H54 (cell line): Measurements from ENCODE around the gene POGK.

Experiments
- DNase-seq: peaks from one replicate; pipeline ENCODE4 v3.0.0; 2011; ENCODE audit warnings: low spot score, mixed read lengths; ENCODE audit not compliant: insufficient read length
- FAIRE-seq: peaks from 3 replicates; lab custom pipeline; 2011; peaks lifted over from hg19 to GRCh38; lab: Jason Lieb, UNC
- POLR2A ChIP-seq: IDR thresholded peaks from 2 replicates; pipeline ENCODE4 v1.6.1; 2011; ENCODE audit warnings: low read depth, mild to moderate bottlenecking, low read length

The POGK gene

DNA sequence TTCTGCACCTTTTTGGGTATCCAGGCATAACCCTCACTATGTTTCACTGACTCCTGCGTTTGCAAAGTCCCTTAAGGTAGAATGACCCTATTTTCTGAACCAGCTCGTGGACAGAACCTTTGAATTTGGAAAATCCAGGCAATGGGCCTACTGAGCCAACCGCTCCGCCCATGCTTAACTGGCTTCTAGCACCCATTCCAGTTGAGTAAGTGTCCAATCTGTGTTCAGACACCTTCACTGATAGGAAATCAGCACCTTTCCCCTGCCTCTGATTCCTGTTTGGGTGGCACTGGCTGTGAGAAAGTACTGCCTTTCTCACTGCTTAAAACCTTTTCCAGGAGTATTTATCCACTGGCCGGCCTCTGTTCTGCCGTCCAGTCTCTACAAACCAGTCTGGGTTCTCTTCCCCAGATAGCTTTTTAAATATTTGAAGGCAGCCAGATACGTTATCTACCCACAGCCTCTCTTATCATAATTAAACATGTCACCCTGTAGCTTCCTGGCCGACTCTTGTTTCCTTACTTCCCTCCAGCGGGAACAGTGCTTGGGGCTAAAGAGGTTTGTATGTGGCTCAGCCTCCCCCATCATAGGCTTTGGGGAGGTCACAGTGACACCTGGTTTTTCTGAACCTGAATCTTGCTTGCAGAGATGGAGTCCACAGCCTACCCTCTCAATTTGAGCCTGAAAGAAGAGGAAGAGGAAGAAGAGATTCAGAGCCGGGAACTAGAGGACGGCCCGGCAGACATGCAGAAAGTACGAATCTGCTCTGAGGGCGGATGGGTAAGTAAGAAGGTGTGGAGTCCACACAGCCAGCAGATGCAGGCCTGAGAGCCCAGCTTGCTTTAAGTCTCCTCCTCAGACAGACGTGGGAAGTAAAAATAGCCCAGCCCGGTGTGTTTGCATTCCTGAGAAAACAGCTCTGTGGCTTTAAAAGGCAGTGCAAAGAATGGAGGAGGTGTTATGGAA is 1.3 kb downstream of the POGK start:
- FAIRE-seq (no peak), DNase-seq (no peak)
- no peak for TF ChIP-seq POLR2A

DNA sequence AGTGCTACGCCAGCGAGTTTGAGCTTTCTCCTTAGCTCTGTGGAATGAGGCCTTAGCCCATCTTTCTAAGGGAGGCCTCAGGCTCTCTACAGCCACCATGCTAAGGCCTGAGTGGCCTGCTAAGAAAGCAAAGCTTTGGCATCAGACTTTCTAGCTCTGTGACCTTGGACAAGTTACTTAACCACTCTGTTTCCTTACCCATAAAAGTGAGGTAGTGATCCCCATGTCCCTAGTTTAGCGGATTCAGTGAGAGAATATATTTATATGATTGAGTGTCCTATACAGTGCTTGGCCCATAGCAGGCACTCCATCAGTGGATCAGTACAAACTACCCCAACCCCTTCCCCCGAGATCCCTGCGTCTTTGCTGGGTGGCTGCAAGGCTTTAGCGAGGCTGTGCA is 4.0 kb downstream of the POGK start:
- TF ChIP-seq POLR2A = no peak
- no peak for DNase-seq
- no peak for FAIRE-seq

DNA sequence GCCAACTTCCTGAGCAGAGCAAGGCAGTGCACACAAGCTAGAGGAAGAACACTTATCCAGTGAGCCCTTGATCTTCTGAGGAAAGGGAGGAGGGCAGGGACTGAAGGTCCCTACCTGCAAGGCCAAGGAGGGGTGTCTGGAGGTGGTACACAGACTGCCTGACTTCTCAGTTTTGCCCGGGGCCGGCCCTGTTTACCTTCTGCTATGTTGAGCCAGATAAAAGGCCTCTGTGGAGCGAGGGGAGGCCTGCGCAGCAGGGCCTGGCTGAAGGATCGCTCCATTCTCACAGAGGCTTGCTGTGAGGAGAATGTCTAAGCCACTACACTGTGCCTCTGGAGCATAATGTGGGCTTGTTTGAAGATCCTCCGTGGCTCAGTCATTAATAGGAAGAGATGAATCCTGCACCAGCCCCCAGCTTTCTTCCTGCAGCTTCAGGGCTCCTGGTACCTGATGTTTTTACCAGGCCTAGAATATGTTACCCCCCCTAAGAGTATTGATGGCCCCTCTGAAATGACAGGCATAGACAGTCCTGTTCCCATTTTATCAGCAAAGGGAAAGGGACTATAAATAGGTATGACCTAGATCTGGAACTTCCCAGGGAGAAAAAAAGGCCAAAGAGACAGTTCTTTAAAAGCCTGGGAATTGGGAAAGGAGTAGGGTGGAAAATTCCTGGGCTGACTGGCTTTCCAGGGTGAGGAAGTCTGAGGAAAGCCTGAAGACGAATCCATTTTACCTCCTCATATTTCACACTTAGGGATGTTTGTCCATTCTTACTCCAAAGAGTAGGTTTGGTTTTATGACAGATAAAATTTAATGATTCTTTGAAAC is 4.7 kb downstream of the POGK start:
- FAIRE-seq (no peak), DNase-seq (no peak)
- TF ChIP-seq POLR2A = no peak

DNA sequence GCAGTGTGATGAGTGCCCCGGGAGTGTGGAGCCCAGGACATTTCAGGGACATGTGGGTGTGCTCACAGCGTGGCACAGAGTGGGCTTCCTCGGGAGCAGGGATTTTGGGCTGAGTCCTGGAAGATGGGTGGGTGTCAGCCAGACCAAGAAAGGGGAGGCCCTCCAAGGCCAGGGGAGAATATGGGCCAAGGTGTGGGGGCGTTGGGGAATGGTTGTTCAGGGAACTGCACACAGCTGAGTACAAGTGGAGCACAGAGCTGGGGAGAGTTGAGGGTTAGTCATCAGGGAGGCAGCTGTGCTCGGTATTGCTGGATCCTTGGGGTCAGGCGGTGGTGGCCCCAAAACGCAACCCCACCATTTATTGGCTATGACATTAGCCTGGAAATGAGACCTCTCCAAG is 5.5 kb downstream of the POGK start:
- DNase-seq = no peak
- FAIRE-seq = no peak
- no peak for TF ChIP-seq POLR2A

DNA sequence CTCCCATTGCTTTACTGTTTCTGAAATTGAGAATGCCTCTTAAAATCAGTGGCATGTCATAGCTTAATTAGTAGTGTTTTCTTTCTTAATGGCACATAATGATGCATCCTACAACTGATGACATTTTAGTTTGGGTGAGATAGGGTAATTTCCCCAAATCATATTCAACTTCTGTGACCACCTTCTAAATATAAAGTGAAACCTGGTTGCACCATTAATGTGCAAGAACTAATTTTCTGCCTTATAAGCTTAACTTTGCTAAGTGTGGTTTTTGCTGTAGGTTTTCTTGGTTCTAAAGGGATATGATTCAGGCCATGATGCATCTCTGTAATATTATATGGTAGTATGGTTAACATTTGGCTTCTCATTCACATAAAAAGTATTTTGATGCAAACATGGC is 8.9 kb downstream of the POGK start:
- no peak for TF ChIP-seq POLR2A

DNA sequence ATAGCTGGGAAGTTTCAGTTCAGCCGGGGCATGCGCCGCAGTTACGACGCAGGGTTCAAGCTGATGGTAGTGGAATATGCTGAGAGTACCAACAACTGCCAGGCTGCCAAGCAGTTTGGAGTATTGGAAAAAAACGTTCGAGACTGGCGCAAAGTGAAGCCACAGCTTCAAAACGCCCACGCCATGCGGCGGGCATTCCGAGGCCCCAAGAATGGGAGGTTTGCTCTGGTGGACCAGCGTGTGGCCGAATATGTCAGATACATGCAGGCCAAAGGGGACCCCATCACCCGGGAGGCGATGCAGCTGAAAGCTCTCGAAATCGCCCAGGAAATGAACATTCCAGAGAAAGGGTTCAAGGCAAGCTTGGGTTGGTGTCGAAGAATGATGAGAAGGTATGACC is 9.9 kb downstream of the POGK start:
- TF ChIP-seq POLR2A = no peak
- FAIRE-seq (no peak), DNase-seq (no peak)

More for the DNA sequence above, 8.9 kb downstream of the POGK start:
- FAIRE-seq (no peak), DNase-seq (no peak)

DNA sequence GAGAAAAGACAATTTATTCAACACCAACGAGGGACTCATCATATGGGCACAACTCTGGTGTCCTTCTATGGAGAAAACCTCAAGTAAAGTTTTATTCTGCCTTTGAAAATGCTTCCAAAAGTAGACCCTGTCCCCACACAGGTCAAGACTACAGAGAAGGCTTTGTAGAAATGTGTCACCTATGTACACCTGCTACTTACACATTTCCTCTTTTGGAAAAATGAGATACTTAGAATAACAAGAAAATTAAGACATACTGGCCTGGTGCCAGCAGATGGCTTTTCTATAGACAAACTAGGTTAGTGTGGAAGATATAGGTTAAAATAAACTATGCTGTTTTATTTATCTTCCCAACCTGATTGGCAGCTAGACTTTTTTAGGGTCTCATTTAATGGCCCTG is 13.6 kb downstream of the POGK start:
- FAIRE-seq = no peak
- DNase-seq = no peak
- TF ChIP-seq POLR2A = no peak

DNA sequence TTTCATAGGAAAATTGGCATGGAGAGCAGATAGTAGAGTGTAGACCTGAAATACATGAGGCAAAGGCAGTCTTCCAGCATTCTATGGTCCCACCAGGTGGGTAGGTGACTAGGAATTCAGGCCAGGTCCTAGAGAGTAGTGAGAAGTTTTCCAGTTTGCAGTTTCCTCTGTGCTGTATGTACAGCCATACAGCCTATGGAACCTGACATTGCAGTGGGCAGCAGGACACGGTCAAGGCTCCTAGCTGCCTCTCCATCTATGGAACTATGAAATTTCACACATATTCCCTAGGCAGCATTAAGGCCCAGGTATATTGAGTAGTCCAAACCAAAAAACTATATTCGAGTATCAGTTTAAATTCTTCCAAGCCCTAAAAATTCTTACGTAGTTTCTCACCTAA is 16.3 kb downstream of the POGK start:
- FAIRE-seq (no peak), DNase-seq (no peak)
- no peak for TF ChIP-seq POLR2A

DNA sequence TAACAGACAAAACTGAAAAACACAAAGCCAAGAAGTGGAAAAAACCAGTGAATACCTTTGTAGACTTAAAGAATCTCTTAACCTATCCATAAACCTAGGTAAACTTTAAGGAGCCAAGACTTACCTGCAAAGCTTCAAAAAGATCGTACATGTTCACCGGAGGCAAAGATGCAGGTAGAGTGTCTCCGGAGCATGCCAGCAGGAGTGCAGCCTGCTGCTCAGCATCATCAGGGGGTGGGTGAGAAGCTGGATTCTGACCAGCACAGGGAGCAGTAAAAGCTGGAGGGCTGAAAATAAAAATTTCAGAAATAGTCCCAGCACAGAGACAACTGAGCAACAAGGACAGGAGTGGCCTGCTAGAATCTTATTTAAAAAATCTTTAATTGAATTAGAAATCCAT is 18.7 kb downstream of the POGK start:
- TF ChIP-seq POLR2A = no peak
- FAIRE-seq (no peak), DNase-seq (no peak)

DNA sequence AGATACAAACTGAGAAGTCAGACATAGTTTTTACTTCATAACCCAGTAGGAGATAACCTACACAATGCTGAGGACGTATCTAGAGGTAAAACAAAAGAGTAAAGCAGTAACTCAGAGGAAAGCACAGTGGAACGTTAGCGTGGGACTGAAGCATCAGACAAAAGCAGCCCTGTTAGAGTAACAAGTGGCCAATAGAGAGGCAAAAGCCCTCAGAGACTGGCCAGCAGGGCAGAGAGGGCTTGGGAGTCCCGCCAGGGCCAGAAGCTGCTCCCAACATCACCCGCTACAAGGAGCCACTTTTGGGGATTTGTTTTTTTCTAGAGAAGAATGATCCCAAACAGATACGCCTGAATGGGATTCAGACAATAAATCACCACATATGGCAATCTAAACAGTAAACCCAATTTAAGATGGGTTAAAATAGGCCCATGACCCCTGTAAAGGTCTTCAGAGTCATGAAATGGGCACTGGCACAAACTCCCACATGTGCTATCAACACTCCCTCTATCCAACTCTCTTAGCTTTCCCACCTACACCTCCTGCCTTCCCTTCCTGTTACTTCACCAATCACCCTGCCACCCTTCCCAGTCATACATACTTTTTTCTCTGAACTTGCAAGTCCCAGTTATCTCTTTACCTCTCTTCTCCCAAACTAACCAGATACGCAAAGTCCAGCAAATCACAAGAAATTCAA is 19.6 kb downstream of the POGK start:
- FAIRE-seq (no peak), DNase-seq (no peak)
- no peak for TF ChIP-seq POLR2A

DNA sequence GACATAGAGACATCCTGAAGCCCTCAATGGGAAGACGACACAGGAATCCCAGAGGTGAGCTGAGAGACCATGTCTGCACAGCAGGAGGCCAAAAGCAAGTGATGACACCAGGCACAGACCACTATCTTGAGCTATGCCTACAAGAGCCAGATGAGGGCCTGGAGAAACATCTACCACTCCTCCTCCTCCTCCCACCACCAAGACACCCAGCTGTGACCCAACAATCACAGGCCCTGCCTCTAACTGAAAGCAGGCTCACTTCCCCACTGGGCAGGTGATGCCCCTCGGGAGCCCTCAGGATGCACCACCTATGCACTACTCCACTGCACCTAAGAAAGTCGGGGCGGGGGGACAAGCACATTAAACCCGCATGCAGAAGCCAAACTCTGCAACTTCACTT is 20.3 kb downstream of the POGK start:
- FAIRE-seq (no peak), DNase-seq (no peak)
- no peak for TF ChIP-seq POLR2A

DNA sequence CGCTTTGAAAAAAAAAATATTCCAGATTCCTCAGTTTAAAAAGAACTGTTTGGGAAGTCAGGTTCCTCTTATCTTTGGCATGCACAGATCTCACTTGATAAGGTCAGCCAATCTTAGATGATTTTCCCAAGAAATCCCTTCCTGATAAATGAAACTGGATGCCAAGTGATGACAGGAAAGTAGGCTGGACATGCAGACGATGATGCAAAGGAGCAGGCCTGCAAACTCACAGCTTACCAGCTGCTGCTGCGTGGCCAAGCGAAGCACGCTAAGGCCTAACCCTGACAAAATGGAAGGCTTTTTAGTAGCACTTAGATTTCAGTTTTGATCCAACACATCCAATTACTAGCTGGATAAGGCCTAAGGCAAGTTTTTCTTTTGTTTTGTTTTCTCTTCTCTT is 26.7 kb downstream of the POGK start:
- FAIRE-seq (no peak), DNase-seq (no peak)
- no peak for TF ChIP-seq POLR2A

DNA sequence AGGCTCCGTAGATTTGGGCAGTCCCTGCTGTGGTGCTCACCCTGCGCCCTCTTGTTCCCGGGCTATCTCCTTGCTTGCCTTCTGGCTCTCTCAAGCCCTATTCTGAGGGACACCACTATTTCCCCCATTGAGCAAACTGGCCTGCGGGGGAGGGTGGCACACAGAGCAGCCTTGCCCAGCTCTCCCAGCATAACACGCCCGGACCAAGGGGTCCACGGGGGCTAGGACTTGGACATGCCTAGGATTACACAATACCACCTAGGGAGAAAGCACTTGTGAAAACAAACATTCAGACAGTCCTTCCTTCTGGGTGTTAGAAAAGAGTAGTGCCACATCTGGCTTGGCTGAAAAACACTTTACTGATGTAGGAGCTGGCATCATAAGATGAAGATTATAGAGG is 29.4 kb downstream of the POGK start:
- no peak for TF ChIP-seq POLR2A
- no peak for DNase-seq
- FAIRE-seq = no peak
